Nephron progenitor cell (in vitro differentiated cells): ENCODE measurements around the gene STAB1.

Experiments used
- DNase-seq: peaks from one replicate; pipeline ENCODE4 v3.0.0; 2021
- H3K27ac Mint-ChIP-seq: 2 replicates; pipeline ENCODE4 v1.8.0; 2021; ENCODE audit warnings: mild to moderate bottlenecking, moderate library complexity, mixed read lengths
- H3K27me3 Mint-ChIP-seq: 2 replicates; pipeline ENCODE4 v1.8.0; 2021; ENCODE audit warnings: mild to moderate bottlenecking, low read depth, mixed read lengths; ENCODE audit not compliant: poor library complexity
- H3K36me3 Mint-ChIP-seq: 2 replicates; pipeline ENCODE4 v1.8.0; 2021; ENCODE audit warnings: low read depth, mixed read lengths
- H3K4me1 Mint-ChIP-seq: 2 replicates; pipeline ENCODE4 v1.8.0; 2021; ENCODE audit warnings: mixed read lengths
- H3K4me3 Mint-ChIP-seq: 2 replicates; pipeline ENCODE4 v1.8.0; 2021; ENCODE audit warnings: mild to moderate bottlenecking, moderate library complexity, mixed read lengths
- H3K9me3 Mint-ChIP-seq: 2 replicates; pipeline ENCODE4 v1.8.0; 2021; ENCODE audit warnings: mild to moderate bottlenecking, moderate library complexity, mixed read lengths
- CTCF ChIP-seq: fragments of 200-600 bp; sonication (generic); IDR thresholded peaks from 2 replicates; pipeline ENCODE4 v1.5.0; 2021; ENCODE audit warnings: antibody characterized with exemption

Gene STAB1

GRCh38 chr3:52554026-52554755 is 59.1 kb downstream of the STAB1 start:
- TF ChIP-seq CTCF = no peak
- Mint-ChIP-seq H3K9me3 (no peaks in the 10 kb centered on the region), H3K36me3 (peaks cover 29% of the 10 kb centered on the region), H3K4me3 (no peak overlapping the region), H3K27ac (peak overlapping the region; percentile 96), H3K4me1 (no peaks in the 10 kb centered on the region), H3K27me3 (no peaks in the 10 kb centered on the region)
- no peak for DNase-seq

- no peak for DNase-seq
- H3K9me3 Mint-ChIP-seq = no peaks in the 10 kb centered on the region
- no peaks in the 10 kb centered on the region for H3K27me3 Mint-ChIP-seq
- H3K4me3 Mint-ChIP-seq = no peak overlapping the region
- peaks cover 34% of the 10 kb centered on the region for H3K36me3 Mint-ChIP-seq
- no peaks in the 10 kb centered on the region for H3K4me1 Mint-ChIP-seq
- no peak for TF ChIP-seq CTCF
- H3K27ac Mint-ChIP-seq = no peak overlapping the region
These were observed 59.9 kb downstream of the STAB1 start for GRCh38 chr3:52555056-52555455.

GRCh38 chr3:52557011-52557960 is 62.1 kb downstream of the STAB1 start:
- Mint-ChIP-seq H3K4me3 (no peak overlapping the region), H3K36me3 (peaks cover 47% of the 10 kb centered on the region), H3K27me3 (no peaks in the 10 kb centered on the region), H3K27ac (peak overlapping the region; percentile 43), H3K9me3 (no peaks in the 10 kb centered on the region), H3K4me1 (no peaks in the 10 kb centered on the region)
- no peak for DNase-seq
- no peak for TF ChIP-seq CTCF

- Mint-ChIP-seq H3K4me1 (no peaks in the 10 kb centered on the region), H3K9me3 (no peaks in the 10 kb centered on the region), H3K36me3 (peaks cover 59% of the 10 kb centered on the region), H3K27ac (no peak overlapping the region), H3K27me3 (no peaks in the 10 kb centered on the region), H3K4me3 (no peak overlapping the region)
- DNase-seq = no peak
- no peak for TF ChIP-seq CTCF
These were observed 63.3 kb downstream of the STAB1 start for GRCh38 chr3:52558436-52558835.

GRCh38 chr3:52561028-52561747 is 66.0 kb downstream of the STAB1 start:
- Mint-ChIP-seq H3K27me3 (no peaks in the 10 kb centered on the region), H3K36me3 (peaks cover 60% of the 10 kb centered on the region), H3K27ac (no peak overlapping the region), H3K4me1 (no peaks in the 10 kb centered on the region), H3K9me3 (no peaks in the 10 kb centered on the region), H3K4me3 (no peak overlapping the region)
- no peak for DNase-seq
- no peak for TF ChIP-seq CTCF
